Small intestine (tissue), 7 donors: Measurements from ENCODE around the gene GNPTG. TPM values are rescaled to one million over a fixed set of nuclear protein-coding genes. Genes with fewer than 3 reads are reported as not detected.

ENCODE experiments used
- DNase-seq, 2 donors: peaks; one replicate each; pipeline versions ENCODE4 v3.0.0 to v3.0.0-alpha.2; 2013
- FAIRE-seq: peaks from 2 replicates; lab custom pipeline; 2012; peaks lifted over from hg19 to GRCh38; lab: Jason Lieb, UNC
- H3K27ac ChIP-seq, 3 donors: one replicate each; pipeline ENCODE4 v1.5.1; 2013; ENCODE audit warnings: low read length in 2 of 3, mild to moderate bottlenecking in 2 of 3, control low read depth in 1 of 3, inconsistent platforms in 1 of 3, low read depth in 1 of 3, moderate library complexity in 1 of 3
- H3K27me3 ChIP-seq, 3 donors: one replicate each; pipeline ENCODE4 v1.6.1; 2013; ENCODE audit warnings: low read length in 3 of 3, inconsistent platforms in 1 of 3; ENCODE audit not compliant: control insufficient read depth in 3 of 3, insufficient read depth in 3 of 3
- H3K36me3 ChIP-seq, 3 donors: one replicate each; pipeline ENCODE4 v1.6.1; 2013; ENCODE audit warnings: low read length in 3 of 3, inconsistent platforms in 1 of 3, low read depth in 1 of 3, mild to moderate bottlenecking in 1 of 3, moderate library complexity in 1 of 3; ENCODE audit not compliant: control insufficient read depth in 3 of 3, insufficient read depth in 2 of 3
- H3K4me1 ChIP-seq, 3 donors: one replicate each; pipeline ENCODE4 v1.6.1; 2013; ENCODE audit warnings: low read length in 2 of 3, inconsistent platforms in 1 of 3, low read depth in 1 of 3, mild to moderate bottlenecking in 1 of 3, moderate library complexity in 1 of 3; ENCODE audit not compliant: control insufficient read depth in 3 of 3, insufficient read depth in 2 of 3
- H3K4me3 ChIP-seq, 3 donors: one replicate each; pipeline ENCODE4 v1.5.1; 2013; ENCODE audit warnings: low read length in 3 of 3, control low read depth in 1 of 3, inconsistent platforms in 1 of 3, low read depth in 1 of 3, mild to moderate bottlenecking in 1 of 3, moderate library complexity in 1 of 3
- H3K9me3 ChIP-seq, 2 donors: one replicate each; pipeline ENCODE4 v1.6.1; 2013; ENCODE audit warnings: low read depth in 1 of 2, low read length in 1 of 2; ENCODE audit not compliant: control insufficient read depth in 2 of 2, insufficient read depth in 1 of 2
- WGBS, 3 donors: extraction: QIAGEN DNeasy Blood & Tissue Kit; methylation state at CpG; one replicate each; pipeline ENCODE4 v1.1.7; 2013; 5-methylcytosine and 5-hydroxymethylcytosine counted together
- polyA plus RNA-seq, 4 donors: library from polyadenylated mRNA; stranded (reverse) in 3 of 4; unstranded in 1 of 4; fragments of 200-250 nt in 3 of 4; fragments of 120-200 nt in 1 of 4; gene quantifications; one replicate each; pipeline versions ENCODE4 v1.2.1 to v1.2.3, GENCODE V29; 2013
- donor health status: healthy with polysubstance abuse.
- donor health status: control.
- donor health status: control.
- donor health status: Bipolar disorder and iron deficiency.
- donor health status: healthy.

GNPTG gene
- polyA plus RNA-seq, 4 donors: 34.3 to 84.7 (median 43.9) TPM

GRCh38 chr16:1362807-1363206 lies 11.1 kb downstream of the GNPTG start:
- peaks cover 12 to 84% (median 16%) of the 10 kb centered on the region in 3 donors for H3K36me3 ChIP-seq
- 84 to 85% (median 85%) methylated on average over 11 of the region's 11 CpGs for WGBS, 3 donors

GRCh38 chr16:1363501-1364041 lies 11.8 kb downstream of the GNPTG start:
- FAIRE-seq (no peak), DNase-seq (peak; percentile 68 to 73)
- Histone ChIP-seq H3K27ac (no peak overlapping the region), H3K27me3 (no peaks in the 10 kb centered on the region), H3K36me3 (peaks cover 12 to 82% (median 16%) of the 10 kb centered on the region in 3 donors), H3K4me1 (no peaks in the 10 kb centered on the region), H3K9me3 (no peaks in the 10 kb centered on the region), H3K4me3 (no peak overlapping the region)
- WGBS, 3 donors: 35 to 44% (median 43%) methylated on average over 18 of the region's 18 CpGs

More at GRCh38 chr16:1362807-1363206, 11.1 kb downstream of the GNPTG start:
- H3K4me3 ChIP-seq: no peak overlapping the region
- H3K27ac ChIP-seq: no peak overlapping the region
- DNase-seq: no peak
- no peaks in the 10 kb centered on the region for H3K27me3 ChIP-seq
- FAIRE-seq: no peak
- H3K9me3 ChIP-seq: no peaks in the 10 kb centered on the region
- H3K4me1 ChIP-seq: no peaks in the 10 kb centered on the region

DNA sequence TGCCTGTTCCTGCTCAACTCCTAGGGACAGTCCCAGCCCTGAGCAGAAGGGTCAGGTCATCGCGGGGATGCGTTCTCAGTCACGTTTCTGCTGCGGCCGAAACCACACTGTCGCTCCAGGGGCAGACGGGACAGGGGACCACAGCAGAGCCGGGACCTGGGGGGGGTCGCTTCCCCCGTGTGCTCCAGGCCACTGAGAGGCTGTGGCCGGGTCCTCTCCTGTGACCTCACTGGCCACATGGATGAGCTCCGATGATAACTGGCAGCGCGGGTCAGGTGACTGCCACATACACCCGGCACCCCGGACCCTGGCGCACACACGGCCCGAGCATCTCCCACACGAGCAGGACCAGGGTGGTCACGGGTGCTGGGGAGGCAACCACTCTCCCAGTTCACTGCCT lies 12.8 kb downstream of the GNPTG start:
- Histone ChIP-seq H3K36me3 (peaks cover 12 to 81% (median 16%) of the 10 kb centered on the region in 3 donors), H3K27me3 (no peaks in the 10 kb centered on the region), H3K9me3 (no peaks in the 10 kb centered on the region), H3K4me3 (no peak overlapping the region), H3K4me1 (no peaks in the 10 kb centered on the region), H3K27ac (no peak overlapping the region)
- FAIRE-seq: no peak
- 87 to 91% (median 89%) methylated on average over 19 to 22 of the region's 22 CpGs for WGBS, 3 donors
- no peak for DNase-seq

DNA sequence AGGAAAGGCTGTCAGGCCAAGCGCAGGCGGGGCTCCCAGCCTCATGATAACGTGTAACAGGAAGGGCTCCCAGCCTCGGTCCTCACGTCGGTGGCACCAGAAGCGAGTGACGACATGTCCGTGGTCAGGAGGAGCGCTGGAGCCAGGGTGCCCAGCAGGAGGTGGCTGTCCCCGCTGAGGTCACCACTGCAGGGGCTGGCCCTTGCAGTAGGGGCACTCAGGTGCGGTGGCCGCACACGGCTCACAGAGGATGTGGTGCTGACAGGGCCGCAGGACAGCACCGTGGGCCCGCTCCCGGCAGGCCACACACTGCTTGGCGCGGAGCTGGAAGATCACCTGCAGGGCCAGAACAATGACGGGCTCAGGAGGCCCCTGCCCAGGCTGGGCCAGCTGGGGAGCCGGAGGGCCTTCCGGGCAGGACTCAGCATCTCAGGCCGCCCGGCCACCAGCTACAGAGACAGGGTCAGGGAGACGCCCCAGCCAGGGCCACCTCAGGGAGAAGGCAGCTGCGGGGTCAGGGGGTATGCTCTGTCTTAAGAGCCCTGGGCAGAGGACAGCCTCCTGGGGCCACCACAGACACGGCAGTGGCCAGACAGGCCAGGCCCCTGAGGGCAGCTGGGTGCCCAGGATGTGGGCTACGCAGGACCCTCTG lies 14.5 kb downstream of the GNPTG start:
- Histone ChIP-seq H3K9me3 (no peaks in the 10 kb centered on the region), H3K27me3 (no peaks in the 10 kb centered on the region), H3K36me3 (peaks cover 12 to 78% (median 19%) of the 10 kb centered on the region in 3 donors), H3K4me3 (no peak overlapping the region), H3K27ac (no peak overlapping the region), H3K4me1 (no peaks in the 10 kb centered on the region)
- WGBS, 3 donors: 91 to 93% (median 91%) methylated on average over 23 to 29 of the region's 29 CpGs
- no peak for FAIRE-seq
- DNase-seq: no peak

- Histone ChIP-seq H3K4me3 (no peak overlapping the region), H3K9me3 (no peaks in the 10 kb centered on the region), H3K27me3 (no peaks in the 10 kb centered on the region), H3K36me3 (peaks cover 12 to 78% (median 19%) of the 10 kb centered on the region in 3 donors), H3K4me1 (no peaks in the 10 kb centered on the region), H3K27ac (no peak overlapping the region)
- DNase-seq (no peak), FAIRE-seq (no peak)
- 88% methylated on average over 13 to 24 of the region's 24 CpGs for WGBS, 3 donors
Measured at GRCh38 chr16:1366712-1367299, 15.1 kb downstream of the GNPTG start.

GRCh38 chr16:1367486-1368174 lies 15.9 kb downstream of the GNPTG start:
- Histone ChIP-seq H3K27me3 (no peaks in the 10 kb centered on the region), H3K4me1 (no peaks in the 10 kb centered on the region), H3K4me3 (no peak overlapping the region), H3K36me3 (peaks cover 12 to 74% (median 15%) of the 10 kb centered on the region in 3 donors), H3K27ac (no peak overlapping the region), H3K9me3 (no peaks in the 10 kb centered on the region)
- DNase-seq: no peak
- 78 to 87% (median 87%) methylated on average over 22 to 27 of the region's 27 CpGs for WGBS, 3 donors
- FAIRE-seq: no peak

DNA sequence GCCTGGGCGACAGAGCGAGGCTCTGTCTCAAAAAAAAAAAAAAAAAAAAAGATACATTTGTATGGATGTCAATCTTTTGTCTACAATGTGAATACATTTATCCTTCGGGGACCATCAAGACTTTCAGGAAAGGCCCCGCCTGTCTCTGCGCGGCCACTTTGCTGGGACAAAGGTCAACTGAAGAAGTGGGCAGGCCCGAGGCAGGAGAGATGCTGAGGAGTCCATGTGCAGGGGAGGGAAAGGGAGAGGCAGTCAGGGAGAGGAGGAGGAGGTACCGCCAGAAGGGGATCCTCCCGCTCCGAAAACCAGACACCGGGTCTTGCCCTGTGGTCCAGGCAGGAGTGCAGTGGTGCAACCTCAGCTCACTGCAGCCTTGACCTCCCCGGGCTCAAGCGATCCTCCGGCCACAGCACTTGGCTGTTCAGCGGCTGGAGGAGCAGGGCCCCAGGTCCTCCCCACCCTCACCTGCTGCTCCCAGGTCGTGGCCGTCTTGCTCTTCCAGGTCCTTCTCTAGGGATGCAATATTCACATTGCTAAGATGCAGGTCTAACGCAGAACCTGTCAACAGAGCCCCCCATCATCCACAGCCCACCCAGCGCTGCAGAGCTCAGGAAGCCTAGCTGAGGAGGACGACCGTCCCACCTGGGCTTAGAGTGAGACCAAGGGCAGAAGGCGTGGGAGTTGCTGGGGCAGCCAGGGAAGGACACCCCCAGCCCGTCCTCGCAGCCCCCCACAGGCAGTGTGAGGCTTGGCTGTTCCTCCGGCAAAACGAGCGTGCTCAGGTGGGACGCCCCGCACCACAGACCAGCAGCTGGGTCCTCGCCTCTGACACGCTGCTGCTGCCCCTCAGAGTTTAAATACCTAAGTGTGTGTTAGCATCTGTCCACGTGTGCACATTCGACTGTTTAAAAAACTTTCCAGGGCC lies 19.6 kb downstream of the GNPTG start:
- 83 to 90% (median 87%) methylated on average over 30 to 33 of the region's 33 CpGs for WGBS, 3 donors

More for the DNA sequence above, 19.6 kb downstream of the GNPTG start:
- Histone ChIP-seq H3K9me3 (no peaks in the 10 kb centered on the region), H3K4me3 (no peak overlapping the region), H3K27me3 (no peaks in the 10 kb centered on the region), H3K4me1 (no peaks in the 10 kb centered on the region), H3K36me3 (peaks cover 2 to 65% (median 6%) of the 10 kb centered on the region in 3 donors), H3K27ac (no peak overlapping the region)
- FAIRE-seq (no peak), DNase-seq (no peak)
